HAP-1 (cell line): ENCODE data around the gene WRAP53.
A peak's percentile ranks its signal among the peaks of the same experiment; 100 is the strongest.

Experiments used
- DNase-seq, 2 experiments: peaks; one replicate each; pipeline ENCODE4 v3.0.0-alpha.2; 2016 to 2020; ENCODE audit warnings: low spot score in 2 of 2
- H3K27me3 ChIP-seq: fragments of 250-450 bp; sonication (Bioruptor Pico); 2 replicates; pipeline ENCODE4 v1.5.1; 2020; ENCODE audit warnings: low read depth, mild to moderate bottlenecking, moderate library complexity
- H3K36me3 ChIP-seq: fragments of 250-450 bp; sonication (Bioruptor Pico); replicated peaks from 2 replicates; pipeline ENCODE4 v1.5.1; 2020; ENCODE audit warnings: mild to moderate bottlenecking
- H3K4me1 ChIP-seq: fragments of 250-450 bp; sonication (Bioruptor Pico); 2 replicates; pipeline ENCODE4 v1.5.1; 2020; ENCODE audit warnings: mild to moderate bottlenecking
- H3K4me3 ChIP-seq: fragments of 250-450 bp; sonication (Bioruptor Pico); 2 replicates; pipeline ENCODE4 v1.5.1; 2020; ENCODE audit warnings: mild to moderate bottlenecking, moderate library complexity
- H3K9me3 ChIP-seq: fragments of 250-450 bp; sonication (Bioruptor Pico); 2 replicates; pipeline ENCODE4 v1.5.1; 2020; ENCODE audit warnings: mild to moderate bottlenecking, moderate library complexity
- in situ Hi-C: fragments of 300-500 bp; cut with MboI; formaldehyde crosslinking; loops from 3 replicates; pipeline ENCODE4 v1.14.3; 2020; ENCODE audit warnings: low sequenced_read_pairs, inconsistent platforms, mixed read lengths

The WRAP53 gene

DNA sequence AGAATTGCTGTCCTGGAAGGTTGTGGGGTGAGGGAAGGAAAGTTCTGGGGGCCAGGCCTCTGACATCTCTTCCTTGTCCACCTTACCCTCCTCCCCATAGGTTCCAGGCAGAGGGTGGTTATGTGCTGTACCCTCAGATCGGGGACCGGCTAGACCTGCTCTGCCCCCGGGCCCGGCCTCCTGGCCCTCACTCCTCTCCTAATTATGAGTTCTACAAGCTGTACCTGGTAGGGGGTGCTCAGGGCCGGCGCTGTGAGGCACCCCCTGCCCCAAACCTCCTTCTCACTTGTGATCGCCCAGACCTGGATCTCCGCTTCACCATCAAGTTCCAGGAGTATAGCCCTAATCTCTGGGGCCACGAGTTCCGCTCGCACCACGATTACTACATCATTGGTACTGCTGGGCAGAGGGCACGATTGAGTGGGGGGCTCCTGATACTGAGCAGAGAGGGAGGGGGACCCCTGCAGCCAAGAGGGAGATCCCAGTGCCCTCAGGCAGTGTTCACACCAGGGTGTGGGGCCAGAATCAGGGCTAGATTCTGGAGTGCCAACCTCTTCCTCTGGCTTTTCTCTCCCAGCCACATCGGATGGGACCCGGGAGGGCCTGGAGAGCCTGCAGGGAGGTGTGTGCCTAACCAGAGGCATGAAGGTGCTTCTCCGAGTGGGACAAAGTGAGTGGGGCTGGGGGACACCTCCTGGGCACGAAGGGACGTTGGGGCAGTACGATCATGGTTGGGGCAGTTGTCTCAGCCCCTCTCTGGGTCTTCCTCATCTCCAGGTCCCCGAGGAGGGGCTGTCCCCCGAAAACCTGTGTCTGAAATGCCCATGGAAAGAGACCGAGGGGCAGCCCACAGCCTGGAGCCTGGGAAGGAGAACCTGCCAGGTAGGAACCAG lies 19.8 kb downstream of the WRAP53 start:
- peaks cover 11% of the 10 kb centered on the region for H3K4me1 ChIP-seq
- DNase-seq: no peak
- H3K36me3 ChIP-seq: peaks cover under 1% of the 10 kb centered on the region; the same call in 1 of the 2 replicates
- no peaks in the 10 kb centered on the region for H3K9me3 ChIP-seq
- H3K27me3 ChIP-seq: peaks cover 5% of the 10 kb centered on the region
- H3K4me3 ChIP-seq: no peak overlapping the region
- in situ Hi-C loops: no loop called here

- H3K36me3 ChIP-seq: no peaks in the 10 kb centered on the region
- H3K9me3 ChIP-seq: no peaks in the 10 kb centered on the region
- peaks cover 5% of the 10 kb centered on the region for H3K27me3 ChIP-seq
- DNase-seq: no peak
- in situ Hi-C loops: no loop called here
- H3K4me1 ChIP-seq: peaks cover 5% of the 10 kb centered on the region
- no peak overlapping the region for H3K4me3 ChIP-seq
Measured at GRCh38 chr17:7709031-7709430, 20.8 kb downstream of the WRAP53 start.

DNA sequence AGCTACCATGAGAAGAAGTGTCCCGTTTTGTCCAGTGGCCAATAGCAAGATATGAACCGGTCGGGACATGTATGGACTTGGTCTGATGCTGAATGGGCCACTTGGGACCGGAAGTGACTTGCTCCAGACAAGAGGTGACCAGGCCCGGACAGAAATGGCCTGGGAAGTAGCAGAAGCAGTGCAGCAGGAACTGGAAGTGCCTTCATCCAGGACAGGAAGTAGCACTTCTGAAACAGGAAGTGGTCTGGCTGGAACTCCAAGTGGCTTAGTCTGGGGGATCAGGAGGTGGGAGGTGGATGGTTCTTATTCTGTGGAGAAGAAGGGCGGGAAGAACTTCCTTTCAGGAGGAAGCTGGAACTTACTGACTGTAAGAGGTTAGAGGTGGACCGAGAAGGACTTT lies 22.0 kb downstream of the WRAP53 start:
- H3K4me3 ChIP-seq: no peak overlapping the region

GRCh38 chr17:7711051-7711755 lies 22.9 kb downstream of the WRAP53 start:
- no peaks in the 10 kb centered on the region for H3K36me3 ChIP-seq
- DNase-seq: peak in 1 of 2 experiments; percentile 51
- peaks cover 5% of the 10 kb centered on the region for H3K27me3 ChIP-seq
- H3K4me1 ChIP-seq: no peaks in the 10 kb centered on the region; the same call in 1 of the 2 replicates
- H3K9me3 ChIP-seq: no peaks in the 10 kb centered on the region
- in situ Hi-C loops: no loop called here
- H3K4me3 ChIP-seq: no peak overlapping the region

More for the DNA sequence above, 22.0 kb downstream of the WRAP53 start:
- in situ Hi-C loops: no loop called here
- Histone ChIP-seq H3K9me3 (no peaks in the 10 kb centered on the region), H3K36me3 (no peaks in the 10 kb centered on the region), H3K4me1 (no peaks in the 10 kb centered on the region; the same call in 1 of the 2 replicates), H3K27me3 (peaks cover 5% of the 10 kb centered on the region)
- DNase-seq: no peak

DNA sequence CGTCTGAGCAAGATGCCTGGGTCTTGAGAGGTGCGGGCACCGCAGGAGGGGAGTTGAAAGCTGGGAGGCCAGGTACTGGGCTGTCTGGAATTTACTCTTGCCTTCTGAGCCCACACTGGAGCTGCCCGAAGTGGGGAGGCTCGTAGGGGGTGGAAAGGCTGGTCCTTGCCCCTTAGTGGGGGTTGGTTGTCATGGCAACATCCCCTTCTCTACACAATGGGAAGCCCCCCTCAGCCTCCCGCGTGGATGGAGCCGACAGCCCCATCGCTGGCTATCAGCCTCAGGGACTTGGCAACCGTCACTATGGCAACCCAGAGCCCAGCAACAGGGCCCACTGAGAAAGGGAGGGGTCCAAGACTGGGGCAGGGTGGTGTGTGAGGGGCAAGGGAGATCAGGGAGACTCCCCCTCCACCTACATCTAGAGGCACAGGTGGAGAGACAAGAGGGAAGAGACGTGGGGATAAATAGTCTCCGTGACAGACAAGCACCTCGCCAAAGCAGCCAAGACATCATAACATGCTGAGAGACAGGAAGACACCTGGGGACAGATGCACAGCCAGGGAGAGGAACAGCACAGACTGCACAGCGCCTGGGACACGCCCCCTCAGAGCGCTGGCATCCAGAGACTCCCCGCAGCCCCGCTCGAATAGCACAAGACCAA lies 24.0 kb downstream of the WRAP53 start:
- in situ Hi-C loops: no loop called here
- no peaks in the 10 kb centered on the region for H3K9me3 ChIP-seq
- H3K4me1 ChIP-seq: peaks cover 7% of the 10 kb centered on the region
- no peaks in the 10 kb centered on the region for H3K36me3 ChIP-seq
- no peak overlapping the region for H3K4me3 ChIP-seq
- DNase-seq: peak in 1 of 2 experiments; percentile 26
- H3K27me3 ChIP-seq: peaks cover 5% of the 10 kb centered on the region

GRCh38 chr17:7713782-7714181 lies 25.5 kb downstream of the WRAP53 start:
- Histone ChIP-seq H3K36me3 (no peaks in the 10 kb centered on the region), H3K4me1 (peaks cover 11% of the 10 kb centered on the region), H3K27me3 (peaks cover 5% of the 10 kb centered on the region), H3K4me3 (no peak overlapping the region), H3K9me3 (no peaks in the 10 kb centered on the region)
- in situ Hi-C loops: no loop called here
- DNase-seq: no peak

- Histone ChIP-seq H3K4me3 (no peak overlapping the region), H3K36me3 (no peaks in the 10 kb centered on the region), H3K9me3 (no peaks in the 10 kb centered on the region), H3K27me3 (peaks cover 5% of the 10 kb centered on the region), H3K4me1 (peaks cover 11% of the 10 kb centered on the region)
- no peak for DNase-seq
- in situ Hi-C loops: no loop called here
Measured at GRCh38 chr17:7714721-7715594, 26.7 kb downstream of the WRAP53 start.

DNA sequence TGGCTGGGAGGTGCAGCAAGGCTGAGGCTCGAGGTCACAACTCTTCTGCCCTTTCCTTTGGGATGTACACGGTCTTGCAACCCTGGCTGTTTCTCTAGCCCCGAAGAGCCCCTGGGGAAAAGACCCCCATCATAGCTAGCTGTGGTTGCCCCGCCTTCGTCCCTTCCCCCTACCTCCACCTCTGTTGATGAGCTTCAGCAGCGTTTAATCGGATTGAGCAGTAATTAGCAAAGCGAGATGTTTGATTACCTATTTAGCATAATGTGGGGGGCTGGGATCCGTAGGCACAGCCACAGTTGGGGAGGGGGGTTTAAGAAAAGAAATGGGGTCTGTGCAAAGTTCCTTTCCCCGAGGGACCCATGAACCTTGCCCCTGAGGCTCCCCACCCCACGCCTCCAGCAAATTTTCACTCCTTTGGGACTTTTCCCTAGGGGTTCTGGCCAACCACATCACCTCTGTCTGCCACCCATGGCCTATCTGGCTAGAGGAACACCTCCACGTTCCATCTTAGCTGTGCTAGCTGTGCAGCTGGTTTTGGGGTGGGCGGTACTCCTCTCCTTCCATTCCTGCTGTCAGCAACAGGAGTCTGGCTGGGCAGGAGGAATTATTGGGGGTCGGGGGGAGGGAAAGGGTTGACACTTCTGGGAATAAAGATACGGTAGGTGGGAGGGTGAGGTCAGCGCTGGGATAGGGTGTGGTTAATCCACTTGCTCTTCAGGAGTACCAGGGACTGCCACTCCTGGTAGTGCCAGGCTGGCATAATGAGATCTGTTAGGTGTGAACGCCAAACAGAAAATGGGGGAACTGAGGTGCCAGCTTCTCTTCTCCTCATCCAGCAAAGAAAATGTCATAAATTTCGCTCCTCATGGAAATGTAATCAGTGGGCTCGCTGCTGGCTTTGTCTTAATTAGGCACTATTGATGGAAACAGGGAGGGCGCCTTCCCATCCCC lies 27.9 kb downstream of the WRAP53 start:
- peaks cover 5% of the 10 kb centered on the region for H3K27me3 ChIP-seq
- in situ Hi-C loops: no loop called here
- no peaks in the 10 kb centered on the region for H3K9me3 ChIP-seq
- H3K36me3 ChIP-seq: no peaks in the 10 kb centered on the region
- peaks cover 11% of the 10 kb centered on the region for H3K4me1 ChIP-seq
- peak overlapping the region; percentile 63 for H3K4me3 ChIP-seq
- no peak for DNase-seq

- in situ Hi-C loops: no loop called here
- Histone ChIP-seq H3K4me3 (peak within 1 kb of the TSS; percentile 63), H3K27me3 (peaks cover 5% of the 10 kb centered on the region), H3K9me3 (no peaks in the 10 kb centered on the region), H3K4me1 (peaks cover 11% of the 10 kb centered on the region), H3K36me3 (no peaks in the 10 kb centered on the region)
- peak; percentile 94 to 95 for DNase-seq
Measured at GRCh38 chr17:7716901-7717755, 28.9 kb downstream of the WRAP53 start, which contains the start of gene DNAH2. DNAH2 (plus strand) TSS chr17:7717744; CDS start chr17:7719735, 1,991 bp downstream.

DNA sequence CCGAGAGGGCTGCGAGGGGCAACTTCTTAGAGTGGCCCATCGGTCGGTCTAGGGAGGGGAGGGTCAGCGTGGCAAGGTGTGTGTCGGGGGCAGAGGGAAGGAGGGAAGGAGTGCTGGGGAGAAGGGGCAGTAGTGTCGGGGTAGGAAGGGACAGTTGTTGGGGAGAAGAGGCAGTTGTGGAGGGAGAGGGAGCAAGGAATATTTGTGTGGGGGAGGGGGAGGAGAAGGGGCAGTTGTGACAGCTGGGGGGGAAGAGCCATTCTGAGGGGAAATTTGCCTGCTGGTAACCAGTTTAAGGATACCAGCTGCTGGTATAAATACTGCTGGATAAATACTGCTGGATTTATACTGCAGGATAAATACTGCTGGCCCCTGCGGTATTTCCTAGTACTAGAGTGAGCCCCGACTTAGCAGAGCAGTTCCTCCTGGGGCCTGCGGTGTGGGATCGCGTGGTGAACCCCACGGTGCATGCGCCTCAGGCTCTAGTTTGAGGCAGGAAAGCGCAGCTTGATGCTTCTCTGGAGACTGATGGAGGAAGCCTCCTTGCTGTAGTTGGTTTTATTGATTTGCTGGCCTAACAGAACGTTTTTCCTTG lies 29.6 kb downstream of the WRAP53 start:
- no peak for DNase-seq
- Histone ChIP-seq H3K36me3 (no peaks in the 10 kb centered on the region), H3K27me3 (no peaks in the 10 kb centered on the region; the same call in 1 of the 2 replicates), H3K4me1 (peaks cover 11% of the 10 kb centered on the region), H3K4me3 (peak overlapping the region; percentile 63), H3K9me3 (no peaks in the 10 kb centered on the region)
- in situ Hi-C loops: no loop called here

GRCh38 chr17:7719661-7720060 lies 31.4 kb downstream of the WRAP53 start:
- DNase-seq: no peak
- in situ Hi-C loops: no loop called here
- no peaks in the 10 kb centered on the region for H3K27me3 ChIP-seq

More at GRCh38 chr17:7719661-7720060, 31.4 kb downstream of the WRAP53 start:
- Histone ChIP-seq H3K9me3 (no peaks in the 10 kb centered on the region), H3K4me3 (no peak overlapping the region), H3K4me1 (peaks cover 11% of the 10 kb centered on the region), H3K36me3 (no peaks in the 10 kb centered on the region)
